Measurements from ENCODE around the gene AMIGO1.
A peak's percentile ranks its signal among the peaks of the same experiment; 100 is the strongest.

The AMIGO1 gene

GRCh38 chr1:109522026-109522425, 12.5 kb upstream of the AMIGO1 start:
- H3K36me3 ChIP-seq, result no peaks in the 10 kb centered on the region
- peaks cover 1% of the 10 kb centered on the region for H3K4me1 ChIP-seq
- H3K27me3 ChIP-seq, result no peaks in the 10 kb centered on the region
- H3K27ac ChIP-seq, result no peak overlapping the region
- no peak overlapping the region for H3K4me2 ChIP-seq
- H3K4me3 ChIP-seq, result no peak overlapping the region
- no peaks in the 10 kb centered on the region for H3K9me3 ChIP-seq
- H4K20me1 ChIP-seq, result no peaks in the 10 kb centered on the region
- no peak overlapping the region for H3K9ac ChIP-seq
- no peak for TF ChIP-seq Cebpa-rat (IDR thresholded peaks at IDR 0.05)

- no peaks in the 10 kb centered on the region for H3K9me3 ChIP-seq
- H3K4me3 ChIP-seq, result no peak overlapping the region
- no peak overlapping the region for H3K27ac ChIP-seq
- no peaks in the 10 kb centered on the region for H4K20me1 ChIP-seq
- no peak for TF ChIP-seq Cebpa-rat (IDR thresholded peaks at IDR 0.05)
- no peaks in the 10 kb centered on the region for H3K27me3 ChIP-seq
- H3K4me2 ChIP-seq, result no peak overlapping the region
- no peaks in the 10 kb centered on the region for H3K36me3 ChIP-seq
- no peak overlapping the region for H3K9ac ChIP-seq
- H3K4me1 ChIP-seq, result no peaks in the 10 kb centered on the region
Measured at GRCh38 chr1:109521002-109521951, 11.8 kb upstream of the AMIGO1 start.

GRCh38 chr1:109517337-109517736, 7.8 kb upstream of the AMIGO1 start:
- no peak for TF ChIP-seq Cebpa-rat (IDR thresholded peaks at IDR 0.05)
- H4K20me1 ChIP-seq, result no peaks in the 10 kb centered on the region
- no peak overlapping the region for H3K4me3 ChIP-seq
- no peak overlapping the region for H3K27ac ChIP-seq
- H3K4me2 ChIP-seq, result no peak overlapping the region
- no peaks in the 10 kb centered on the region for H3K9me3 ChIP-seq
- no peaks in the 10 kb centered on the region for H3K36me3 ChIP-seq
- H3K9ac ChIP-seq, result no peak overlapping the region
- no peaks in the 10 kb centered on the region for H3K4me1 ChIP-seq
- no peaks in the 10 kb centered on the region for H3K27me3 ChIP-seq

- no peak for TF ChIP-seq Cebpa-rat (IDR thresholded peaks at IDR 0.05)
- Histone ChIP-seq H3K36me3 (no peaks in the 10 kb centered on the region), H3K4me2 (no peak overlapping the region)
Measured at GRCh38 chr1:109516872-109517271, 7.3 kb upstream of the AMIGO1 start.

GRCh38 chr1:109514846-109515245, 5.3 kb upstream of the AMIGO1 start:
- H4K20me1 ChIP-seq, result no peaks in the 10 kb centered on the region
- no peak overlapping the region for H3K4me2 ChIP-seq
- no peaks in the 10 kb centered on the region for H3K9me3 ChIP-seq
- H3K27ac ChIP-seq, result no peak overlapping the region
- H3K9ac ChIP-seq, result no peak overlapping the region
- TF ChIP-seq Cebpa-rat (IDR thresholded peaks at IDR 0.05), result no peak
- no peaks in the 10 kb centered on the region for H3K36me3 ChIP-seq
- peaks cover 7% of the 10 kb centered on the region for H3K4me1 ChIP-seq
- no peaks in the 10 kb centered on the region for H3K27me3 ChIP-seq
- H3K4me3 ChIP-seq, result no peak overlapping the region

More at GRCh38 chr1:109516872-109517271, 7.3 kb upstream of the AMIGO1 start:
- H3K4me3 ChIP-seq, result no peak overlapping the region
- no peaks in the 10 kb centered on the region for H3K4me1 ChIP-seq
- H3K27ac ChIP-seq, result no peak overlapping the region
- no peaks in the 10 kb centered on the region for H4K20me1 ChIP-seq
- no peaks in the 10 kb centered on the region for H3K9me3 ChIP-seq
- H3K9ac ChIP-seq, result no peak overlapping the region
- H3K27me3 ChIP-seq, result no peaks in the 10 kb centered on the region

- H3K4me1 ChIP-seq, result peaks cover 17% of the 10 kb centered on the region
- no peaks in the 10 kb centered on the region for H3K27me3 ChIP-seq
- TF ChIP-seq Cebpa-rat (IDR thresholded peaks at IDR 0.05), result no peak
- no peak overlapping the region for H3K27ac ChIP-seq
- no peak overlapping the region for H3K4me2 ChIP-seq
- no peaks in the 10 kb centered on the region for H4K20me1 ChIP-seq
- H3K9me3 ChIP-seq, result no peaks in the 10 kb centered on the region
- H3K9ac ChIP-seq, result no peak overlapping the region
- no peaks in the 10 kb centered on the region for H3K36me3 ChIP-seq
- H3K4me3 ChIP-seq, result no peak overlapping the region
Measured at GRCh38 chr1:109513110-109513710, 3.7 kb upstream of the AMIGO1 start.

GRCh38 chr1:109508873-109509175, 703 bp downstream of the AMIGO1 start:
- TF ChIP-seq Cebpa-rat (IDR thresholded peaks at IDR 0.05), result no peak
- Histone ChIP-seq H3K4me1 (peaks cover 24% of the 10 kb centered on the region), H3K4me3 (peak overlapping the region; percentile 81), H3K9ac (peak overlapping the region; percentile 77), H3K4me2 (peak overlapping the region; percentile 94), H3K36me3 (0 out of 2 replicates have a peak, but pooled peaks cover 8% of the 10 kb centered on the region), H3K27ac (no peak overlapping the region), H3K9me3 (no peaks in the 10 kb centered on the region), H3K27me3 (no peaks in the 10 kb centered on the region), H4K20me1 (no peaks in the 10 kb centered on the region)

GRCh38 chr1:109508001-109508872, 1.3 kb downstream of the AMIGO1 start:
- Histone ChIP-seq H3K9ac (no peak overlapping the region), H3K4me2 (peak overlapping the region; percentile 94), H4K20me1 (no peaks in the 10 kb centered on the region), H3K27ac (no peak overlapping the region), H3K4me3 (0 out of 2 replicates have a peak overlapping the region, but pooled peaks have one; percentile 81), H3K9me3 (no peaks in the 10 kb centered on the region), H3K27me3 (no peaks in the 10 kb centered on the region), H3K4me1 (peaks cover 30% of the 10 kb centered on the region), H3K36me3 (0 out of 2 replicates have a peak, but pooled peaks cover 8% of the 10 kb centered on the region)
- TF ChIP-seq Cebpa-rat (IDR thresholded peaks at IDR 0.05), result no peak

GRCh38 chr1:109504974-109505373, 4.6 kb downstream of the AMIGO1 start:
- TF ChIP-seq Cebpa-rat (IDR thresholded peaks at IDR 0.05), result no peak
- Histone ChIP-seq H3K9ac (no peak overlapping the region), H3K4me3 (no peak overlapping the region), H3K4me2 (no peak overlapping the region), H4K20me1 (no peaks in the 10 kb centered on the region; the same call in 1 of the 2 replicates), H3K27ac (no peak overlapping the region), H3K4me1 (peaks cover 57% of the 10 kb centered on the region), H3K9me3 (no peaks in the 10 kb centered on the region), H3K36me3 (peaks cover 18% of the 10 kb centered on the region), H3K27me3 (no peaks in the 10 kb centered on the region)
